ENCODE results near the gene RRAS. TPM values are rescaled to one million over a fixed set of nuclear protein-coding genes. Genes with fewer than 3 reads are reported as not detected.

Gene RRAS
- total RNA-seq, 4 donors from 2014 or later, result 17.2 to 48.0 (median 32.4) TPM

DNA sequence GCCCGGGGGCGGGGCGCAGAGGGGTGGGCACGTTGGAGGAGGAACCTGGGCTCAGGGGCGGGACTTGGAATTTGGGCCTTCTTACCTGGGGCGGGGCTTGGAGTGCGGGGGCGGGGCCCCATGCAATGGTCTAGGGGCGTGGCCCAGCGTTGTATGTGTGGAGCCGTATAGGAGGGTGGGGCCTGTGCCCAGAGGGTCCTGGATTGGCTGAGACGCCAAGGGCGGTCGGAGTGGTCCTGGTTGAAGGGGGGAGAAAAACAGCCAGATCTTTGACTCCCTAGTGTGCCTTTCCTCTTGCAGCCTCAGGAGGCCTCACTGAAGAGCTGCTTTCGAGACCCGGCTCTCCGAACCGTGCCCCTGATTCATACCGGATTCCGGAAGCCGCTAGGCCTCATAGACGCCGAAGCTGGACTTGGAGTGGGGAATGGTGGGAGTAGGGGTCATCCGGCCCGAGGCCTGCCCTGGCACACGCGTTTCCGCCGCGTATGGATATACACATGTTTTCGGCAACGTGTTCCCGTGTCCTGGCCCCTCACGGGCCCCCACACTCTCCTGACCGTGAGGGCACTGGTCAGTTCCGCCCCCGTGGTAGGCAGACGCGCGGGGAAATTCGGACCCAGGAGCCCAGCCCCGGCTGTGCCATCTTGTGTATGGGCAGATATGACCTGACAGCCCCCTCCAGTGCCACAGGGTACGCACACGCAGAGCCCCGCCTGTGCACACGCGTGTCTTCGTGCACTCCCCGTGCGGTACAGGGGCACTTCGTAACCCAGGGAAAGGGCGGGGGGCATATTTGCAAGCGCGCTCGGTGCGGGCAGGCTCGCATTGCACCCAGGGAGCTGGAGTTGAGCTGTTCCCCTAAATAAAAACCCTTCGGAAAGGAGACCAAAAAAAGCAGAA is 49.6 kb downstream of the RRAS start:
- H3K36me3 ChIP-seq, result peaks cover 0 to 14% (median 0%) of the 10 kb centered on the region in 3 donors
- H3K9me3 ChIP-seq, result no peaks in the 10 kb centered on the region
- DNase-seq, result peak; percentile 97 to 100 (median 100)
- H3K27ac ChIP-seq, result peak overlapping the region; percentile 87 to 99 (median 93)
- peak; percentile 64 to 77 for TF ChIP-seq POLR2A (IDR thresholded peaks at IDR 0.05)
- TF ChIP-seq, protein P1, sequence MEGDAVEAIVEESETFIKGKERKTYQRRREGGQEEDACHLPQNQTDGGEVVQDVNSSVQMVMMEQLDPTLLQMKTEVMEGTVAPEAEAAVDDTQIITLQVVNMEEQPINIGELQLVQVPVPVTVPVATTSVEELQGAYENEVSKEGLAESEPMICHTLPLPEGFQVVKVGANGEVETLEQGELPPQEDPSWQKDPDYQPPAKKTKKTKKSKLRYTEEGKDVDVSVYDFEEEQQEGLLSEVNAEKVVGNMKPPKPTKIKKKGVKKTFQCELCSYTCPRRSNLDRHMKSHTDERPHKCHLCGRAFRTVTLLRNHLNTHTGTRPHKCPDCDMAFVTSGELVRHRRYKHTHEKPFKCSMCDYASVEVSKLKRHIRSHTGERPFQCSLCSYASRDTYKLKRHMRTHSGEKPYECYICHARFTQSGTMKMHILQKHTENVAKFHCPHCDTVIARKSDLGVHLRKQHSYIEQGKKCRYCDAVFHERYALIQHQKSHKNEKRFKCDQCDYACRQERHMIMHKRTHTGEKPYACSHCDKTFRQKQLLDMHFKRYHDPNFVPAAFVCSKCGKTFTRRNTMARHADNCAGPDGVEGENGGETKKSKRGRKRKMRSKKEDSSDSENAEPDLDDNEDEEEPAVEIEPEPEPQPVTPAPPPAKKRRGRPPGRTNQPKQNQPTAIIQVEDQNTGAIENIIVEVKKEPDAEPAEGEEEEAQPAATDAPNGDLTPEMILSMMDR (IDR thresholded peaks at IDR 0.05), result peak in 4 of 6 experiments; percentile 7 to 20 (median 11)
- peaks cover 0 to 17% (median 7%) of the 10 kb centered on the region in 4 donors for H3K4me1 ChIP-seq
- H3K4me3 ChIP-seq, result peak overlapping the region; percentile 74 to 99 (median 86)
- H3K27me3 ChIP-seq, result no peaks in the 10 kb centered on the region

DNA sequence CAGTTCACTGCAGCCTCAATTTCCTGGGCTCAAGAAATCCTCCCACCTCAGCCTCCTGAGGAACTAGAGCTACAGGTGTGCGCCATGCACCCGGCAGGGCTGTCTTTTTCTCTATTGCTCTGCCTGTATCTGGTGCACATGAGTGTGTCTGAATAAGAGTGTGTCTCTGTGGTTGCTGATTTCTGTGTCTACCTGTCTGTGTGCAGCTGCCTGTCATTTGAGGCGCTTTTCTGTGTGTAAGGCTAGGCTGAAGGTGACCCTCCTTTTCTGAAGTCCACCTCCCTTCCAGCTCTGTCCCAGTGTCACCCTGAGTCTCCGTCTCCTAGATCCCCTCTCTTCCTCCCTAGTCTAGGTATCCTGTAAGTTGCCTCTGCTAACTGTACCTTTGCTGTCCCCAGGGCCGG is 50.4 kb downstream of the RRAS start:
- Histone ChIP-seq H3K4me3 (peak overlapping the region in 1 of 4 donors; percentile 87), H3K36me3 (peaks cover 0 to 6% (median 0%) of the 10 kb centered on the region in 3 donors), H3K27ac (peak overlapping the region; percentile 87 to 99 (median 93)), H3K4me1 (peaks cover 0 to 17% (median 7%) of the 10 kb centered on the region in 4 donors), H3K27me3 (no peaks in the 10 kb centered on the region), H3K9me3 (no peaks in the 10 kb centered on the region)
- DNase-seq, result no peak
- TF ChIP-seq POLR2A (IDR thresholded peaks at IDR 0.05), result no peak
- TF ChIP-seq, protein P1 (IDR thresholded peaks at IDR 0.05), result no peak

DNA sequence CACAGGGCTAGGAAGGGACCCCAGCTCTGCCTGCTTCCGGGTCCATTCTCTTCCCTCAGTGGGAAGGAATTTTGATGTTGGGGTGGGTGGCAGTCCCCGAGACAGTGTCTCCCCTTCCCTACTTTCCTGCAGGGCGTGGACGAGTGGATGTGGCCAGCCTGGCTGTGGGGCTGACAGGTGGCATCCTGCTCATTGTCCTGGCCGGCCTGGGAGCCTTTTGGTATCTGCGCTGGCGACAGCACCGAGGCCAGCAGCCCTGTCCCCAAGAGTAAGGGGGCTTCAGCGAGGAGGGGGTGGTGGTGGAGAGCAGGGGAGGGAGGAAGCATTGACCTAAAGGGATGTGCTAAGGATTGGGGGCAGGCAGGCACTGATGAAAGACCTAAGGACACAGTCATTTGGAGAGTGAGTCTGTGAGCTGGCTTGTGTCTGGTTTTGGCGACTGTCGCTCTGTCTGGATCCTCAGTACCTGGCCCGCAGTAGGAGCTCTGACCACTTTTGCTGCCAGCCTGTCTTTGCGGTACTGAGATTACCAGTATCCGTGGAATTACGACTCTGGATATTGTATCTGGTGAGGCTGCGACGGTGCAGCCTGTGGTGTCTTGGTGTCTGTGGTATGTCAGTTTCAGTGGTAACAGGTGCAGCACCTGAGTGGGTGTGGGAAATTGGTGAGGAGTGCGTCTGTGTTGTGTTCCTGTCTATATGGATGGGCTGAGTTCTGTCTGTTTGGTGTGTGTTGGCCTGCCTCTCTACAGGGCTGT is 51.4 kb downstream of the RRAS start:
- no peak for TF ChIP-seq POLR2A (IDR thresholded peaks at IDR 0.05)
- TF ChIP-seq, protein P1 (IDR thresholded peaks at IDR 0.05), result no peak
- no peaks in the 10 kb centered on the region for H3K9me3 ChIP-seq
- H3K27me3 ChIP-seq, result no peaks in the 10 kb centered on the region
- DNase-seq, result no peak
- H3K4me3 ChIP-seq, result no peak overlapping the region
- H3K36me3 ChIP-seq, result no peaks in the 10 kb centered on the region
- no peak overlapping the region for H3K27ac ChIP-seq
- peaks cover 0 to 12% (median 7%) of the 10 kb centered on the region in 4 donors for H3K4me1 ChIP-seq

DNA sequence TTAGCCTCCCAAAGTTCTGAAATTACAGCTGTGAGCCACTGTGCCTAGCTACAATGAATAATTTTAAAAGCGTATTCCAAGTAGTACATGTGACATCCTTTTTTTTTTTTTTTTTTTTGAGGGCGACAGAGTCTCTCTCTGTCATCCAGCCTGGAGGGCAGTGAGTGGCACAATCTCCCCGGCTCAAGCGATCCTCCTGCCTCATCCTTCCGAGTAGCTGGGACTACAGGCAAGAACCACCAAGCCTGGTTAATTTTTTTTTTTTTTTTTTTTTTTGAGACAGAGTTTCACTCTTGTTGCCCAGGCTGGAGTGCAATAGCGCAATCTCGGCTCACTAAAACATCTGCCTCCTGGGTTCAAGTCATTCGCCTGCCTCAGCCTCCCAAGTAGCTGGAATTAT is 52.7 kb downstream of the RRAS start:
- H3K36me3 ChIP-seq, result no peaks in the 10 kb centered on the region

More for the DNA sequence above, 52.7 kb downstream of the RRAS start:
- no peaks in the 10 kb centered on the region for H3K9me3 ChIP-seq
- H3K27ac ChIP-seq, result no peak overlapping the region
- H3K4me3 ChIP-seq, result no peak overlapping the region
- peaks cover 0 to 6% (median under 1%) of the 10 kb centered on the region in 4 donors for H3K4me1 ChIP-seq
- no peak for DNase-seq
- TF ChIP-seq, protein P1 (IDR thresholded peaks at IDR 0.05), result no peak
- TF ChIP-seq POLR2A (IDR thresholded peaks at IDR 0.05), result no peak
- H3K27me3 ChIP-seq, result no peaks in the 10 kb centered on the region

Small RNA genes within 50 kb of the gene (small RNA-seq; reads per million reads assigned to genes)
- 0 reads per million in 2 donors for gene MIR5088

Other genes starting within 250 kb of the RRAS start
- gene PTH2, start 216.7 kb downstream of the RRAS start, total RNA-seq, result not detected
- gene GFY, start 214.8 kb downstream of the RRAS start, total RNA-seq, result not detected
- 1 to 10 TPM in 3 of 4 donors, not detected in 1; 1.2 to 2.0 (median 1.7) TPM for gene SLC17A7, start 198.6 kb downstream of the RRAS start, total RNA-seq
- 100 to 1,000 TPM in 3 of 4 donors, 10 to 100 TPM in 1; 96.2 to 229 (median 115) TPM for gene PIH1D1, start 188.3 kb downstream of the RRAS start, total RNA-seq
- 10 to 100 TPM; 33.8 to 53.6 (median 49.1) TPM for gene ALDH16A1, start 186.9 kb downstream of the RRAS start, total RNA-seq
- 10 to 100 TPM in 1 of 4 donors, 1 to 10 TPM in 3; 2.8 to 22.3 (median 5.0) TPM for gene FLT3LG, start 165.9 kb downstream of the RRAS start, total RNA-seq
- gene RPL13A, start 152.5 kb downstream of the RRAS start, total RNA-seq, result 1,000 to 10,000 TPM; 1,523 to 3,539 (median 1,798) TPM
- gene RPS11, start 143.7 kb downstream of the RRAS start, total RNA-seq, result 1,000 to 10,000 TPM; 1,400 to 3,556 (median 1,785) TPM
- 100 to 1,000 TPM; 239 to 985 (median 837) TPM for gene FCGRT, start 127.5 kb downstream of the RRAS start, total RNA-seq
- 100 to 1,000 TPM in 3 of 4 donors, 10 to 100 TPM in 1; 78.6 to 199 (median 151) TPM for gene RCN3, start 112.1 kb downstream of the RRAS start, total RNA-seq
- 10 to 100 TPM; 73.4 to 86.7 (median 80.9) TPM for gene NOSIP, start 59.6 kb downstream of the RRAS start, total RNA-seq
- gene PRRG2, start 58.8 kb downstream of the RRAS start, total RNA-seq, result 10 to 100 TPM in 3 of 4 donors, 1 to 10 TPM in 1; 1.7 to 20.8 (median 13.1) TPM
- 10 to 100 TPM; 13.5 to 39.6 (median 28.1) TPM for gene PRR12, start 49.0 kb downstream of the RRAS start, total RNA-seq
- 10 to 100 TPM; 25.2 to 49.8 (median 44.0) TPM for gene SCAF1, start 2.1 kb upstream of the RRAS start, total RNA-seq
- gene IRF3, start 25.7 kb upstream of the RRAS start, total RNA-seq, result 100 to 1,000 TPM in 3 of 4 donors, 10 to 100 TPM in 1; 98.6 to 131 (median 120) TPM
- gene BCL2L12, start 25.8 kb upstream of the RRAS start, total RNA-seq, result 10 to 100 TPM in 3 of 4 donors, 1 to 10 TPM in 1; 5.3 to 28.9 (median 12.2) TPM
- 100 to 1,000 TPM in 1 of 4 donors, 10 to 100 TPM in 3; 46.9 to 185 (median 80.0) TPM for gene PRMT1, start 37.1 kb upstream of the RRAS start, total RNA-seq
- gene ADM5, start 49.5 kb upstream of the RRAS start, total RNA-seq, result 1 to 10 TPM in 2 of 4 donors, not detected in 2; 4.4 to 9.1 TPM
- gene CPT1C, start 51.0 kb upstream of the RRAS start, total RNA-seq, result 10 to 100 TPM in 1 of 4 donors, 1 to 10 TPM in 2, not detected in 1; 3.0 to 12.4 (median 5.6) TPM
- not detected for gene TSKS, start 123.2 kb upstream of the RRAS start, total RNA-seq
- 100 to 1,000 TPM in 1 of 4 donors, 10 to 100 TPM in 3; 57.8 to 102 (median 85.1) TPM for gene AP2A1, start 126.9 kb upstream of the RRAS start, total RNA-seq
- gene FUZ, start 173.1 kb upstream of the RRAS start, total RNA-seq, result 10 to 100 TPM in 3 of 4 donors, 1 to 10 TPM in 1; 4.1 to 13.8 (median 12.3) TPM
- 10 to 100 TPM; 29.7 to 57.7 (median 41.8) TPM for gene MED25, start 178.1 kb upstream of the RRAS start, total RNA-seq
- 100 to 1,000 TPM in 2 of 4 donors, 10 to 100 TPM in 2; 80.0 to 153 (median 95.9) TPM for gene PTOV1, start 211.0 kb upstream of the RRAS start, total RNA-seq
- 100 to 1,000 TPM in 3 of 4 donors, 10 to 100 TPM in 1; 58.7 to 235 (median 118) TPM for gene PNKP, start 227.4 kb upstream of the RRAS start, total RNA-seq
- gene AKT1S1, start 237.2 kb upstream of the RRAS start, total RNA-seq, result 10 to 100 TPM; 17.2 to 30.5 (median 23.3) TPM
- gene TBC1D17, start 237.6 kb upstream of the RRAS start, total RNA-seq, result 10 to 100 TPM; 22.8 to 83.3 (median 62.1) TPM

All from Peyer's patch (tissue), 4 donors.